Kidney (tissue), 14 donors: Measurements from ENCODE around the gene PRKAR1B. TPM values are rescaled to one million over a fixed set of nuclear protein-coding genes. Genes with fewer than 3 reads are reported as not detected.

Experiments used
- DNase-seq, 5 donors: peaks; one replicate each; pipeline ENCODE4 v3.0.0-alpha.2; 2013 to 2020
- FAIRE-seq: peaks from 2 replicates; lab custom pipeline; 2012; peaks lifted over from hg19 to GRCh38; lab: Jason Lieb, UNC
- H3K27ac ChIP-seq, 2 donors: one replicate each; pipeline ENCODE4 v1.7.0; 2013; ENCODE audit warnings: low read depth in 2 of 2, low read length in 2 of 2, inconsistent platforms in 1 of 2
- H3K27me3 ChIP-seq: one replicate; pipeline ENCODE4 v1.7.1; 2013; ENCODE audit warnings: low read length, inconsistent platforms; ENCODE audit not compliant: control insufficient read depth, insufficient read depth
- H3K36me3 ChIP-seq, 3 donors: one replicate each; pipeline versions ENCODE4 v1.7.0 to v1.7.1; 2013; ENCODE audit warnings: low read length in 3 of 3, control low read depth in 1 of 3, inconsistent platforms in 1 of 3; ENCODE audit not compliant: insufficient read depth in 3 of 3, control insufficient read depth in 2 of 3
- H3K4me1 ChIP-seq, 3 donors: one replicate each; pipeline versions ENCODE4 v1.7.0 to v1.7.1; 2013; ENCODE audit warnings: low read length in 3 of 3, inconsistent platforms in 1 of 3, low read depth in 1 of 3; ENCODE audit not compliant: control insufficient read depth in 2 of 3, insufficient read depth in 2 of 3
- H3K4me3 ChIP-seq, 3 donors: one replicate each; pipeline versions ENCODE4 v1.7.0 to v1.8.1; 2013; ENCODE audit warnings: low read length in 3 of 3, control low read depth in 1 of 3, inconsistent platforms in 1 of 3
- H3K9ac ChIP-seq, 3 donors: one replicate each; pipeline versions ENCODE4 v1.7.0 to v1.7.1; 2013; ENCODE audit warnings: low read length in 3 of 3, control low read depth in 1 of 3, inconsistent platforms in 1 of 3
- H3K9me3 ChIP-seq, 3 donors: one replicate each; pipeline versions ENCODE4 v1.7.0 to v1.7.1; 2013; ENCODE audit warnings: low read length in 3 of 3, control low read depth in 1 of 3, inconsistent platforms in 1 of 3; ENCODE audit not compliant: control insufficient read depth in 2 of 3, insufficient read depth in 1 of 3
- intact Hi-C: fragments of 100-400 bp; cut with DNase I; formaldehyde crosslinking; loops from one replicate; pipeline ENCODE4 v1.11.1; 2022
- polyA plus RNA-seq: library from polyadenylated mRNA; stranded (reverse); fragments of 350-450 nt; fragmentation: Illumina TruSeq; extraction: RNeasy Lipid Tissue Mini Kit (QIAGEN cat#74804); gene quantifications from one replicate; pipeline ENCODE4 v1.2.3, GENCODE V29; 2014; ENCODE audit warnings: low read depth, low replicate concordance; ENCODE audit not compliant: insufficient read depth
- total RNA-seq: library from RNA; stranded (reverse); fragmentation: NEBNext Ultra II Directional; extraction: Animal tissue kit (Norgen Biotek cat#: 25700); gene quantifications from one replicate; pipeline ENCODE4 v1.2.1, GENCODE V29; 2021
- TF ChIP-seq, protein P1 (sequence below): IDR thresholded peaks from 3 replicates; pipeline ENCODE4 v1.5.1; 2012; ENCODE audit warnings: mild to moderate bottlenecking, moderate library complexity, borderline replicate concordance; ENCODE audit not compliant: insufficient read depth; ENCODE audit errors: extremely low read depth
- donor health status: control.
- donor health status: control.
- donor health status: control.
- donor health status: control.
- donor health status: control.
- donor health status: DM: yes; HTN: yes; CAD: no.
- donor health status: Normal renal cell carcinoma (clear cell type).

Gene PRKAR1B
- total and polyA plus RNA-seq, 2 donors from 2014 or later = 15.9 to 21.4 TPM

DNA sequence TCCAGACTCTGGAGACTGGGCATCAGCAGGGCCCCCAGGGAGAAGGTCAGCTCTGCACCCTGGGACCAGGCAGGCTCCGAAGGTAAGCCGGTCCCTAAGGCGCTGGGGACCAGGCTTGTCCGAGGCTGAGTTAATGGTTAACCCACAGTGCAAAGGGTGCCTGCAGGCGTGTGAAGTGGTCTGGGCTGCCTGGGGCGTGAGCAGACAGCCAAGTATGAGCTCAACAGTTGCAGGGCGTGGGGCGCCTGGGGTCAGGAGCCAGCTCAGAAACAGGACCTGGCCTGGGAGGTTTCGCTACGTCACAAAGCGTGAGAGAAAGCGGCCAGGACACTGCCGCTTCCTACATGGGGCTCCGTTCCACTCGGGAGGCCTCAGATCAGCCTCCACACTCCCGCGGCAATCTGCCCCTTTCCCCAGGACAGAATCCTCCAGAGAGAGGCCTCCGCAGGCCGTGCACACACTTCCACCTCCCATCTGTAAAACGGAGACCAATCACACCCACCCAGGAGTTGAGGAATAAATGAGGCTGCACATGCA lies 223.4 kb downstream of the PRKAR1B start:
- TF ChIP-seq, protein P1, sequence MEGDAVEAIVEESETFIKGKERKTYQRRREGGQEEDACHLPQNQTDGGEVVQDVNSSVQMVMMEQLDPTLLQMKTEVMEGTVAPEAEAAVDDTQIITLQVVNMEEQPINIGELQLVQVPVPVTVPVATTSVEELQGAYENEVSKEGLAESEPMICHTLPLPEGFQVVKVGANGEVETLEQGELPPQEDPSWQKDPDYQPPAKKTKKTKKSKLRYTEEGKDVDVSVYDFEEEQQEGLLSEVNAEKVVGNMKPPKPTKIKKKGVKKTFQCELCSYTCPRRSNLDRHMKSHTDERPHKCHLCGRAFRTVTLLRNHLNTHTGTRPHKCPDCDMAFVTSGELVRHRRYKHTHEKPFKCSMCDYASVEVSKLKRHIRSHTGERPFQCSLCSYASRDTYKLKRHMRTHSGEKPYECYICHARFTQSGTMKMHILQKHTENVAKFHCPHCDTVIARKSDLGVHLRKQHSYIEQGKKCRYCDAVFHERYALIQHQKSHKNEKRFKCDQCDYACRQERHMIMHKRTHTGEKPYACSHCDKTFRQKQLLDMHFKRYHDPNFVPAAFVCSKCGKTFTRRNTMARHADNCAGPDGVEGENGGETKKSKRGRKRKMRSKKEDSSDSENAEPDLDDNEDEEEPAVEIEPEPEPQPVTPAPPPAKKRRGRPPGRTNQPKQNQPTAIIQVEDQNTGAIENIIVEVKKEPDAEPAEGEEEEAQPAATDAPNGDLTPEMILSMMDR = no peak
- DNase-seq (peak in 4 of 5 donors; percentile 76 to 95 (median 80)), FAIRE-seq (no peak)
- Histone ChIP-seq H3K4me3 (no peak overlapping the region), H3K9ac (peak overlapping the region in 1 of 3 donors; percentile 34), H3K4me1 (peaks cover 0 to 17% (median 9%) of the 10 kb centered on the region in 3 donors), H3K9me3 (peaks cover 0 to 2% (median 0%) of the 10 kb centered on the region in 3 donors), H3K27ac (peak overlapping the region; percentile 87), H3K36me3 (peaks cover 4 to 21% (median 11%) of the 10 kb centered on the region in 3 donors), H3K27me3 (no peaks in the 10 kb centered on the region)
- intact Hi-C loops = no loop called here

DNA sequence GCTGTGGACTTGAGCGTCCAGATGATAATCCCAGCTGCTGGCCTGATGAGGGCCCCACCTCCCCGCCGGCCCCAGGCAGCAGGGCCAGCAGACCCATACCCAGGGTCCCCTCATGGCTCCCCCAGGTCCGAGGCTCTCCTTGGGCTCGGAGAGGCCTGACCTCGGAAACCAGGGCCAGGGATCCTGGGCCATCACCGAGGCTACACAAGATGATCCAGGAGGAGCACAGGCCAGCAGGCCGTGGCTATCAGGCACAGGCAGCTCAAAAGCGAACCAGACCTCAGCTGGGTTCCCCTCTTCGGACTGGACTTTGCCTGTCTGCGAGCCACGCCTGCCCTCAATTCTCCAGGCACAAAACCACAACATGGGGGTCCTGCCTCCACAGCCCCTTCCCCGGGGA lies 224.8 kb downstream of the PRKAR1B start:
- peaks cover 5 to 23% (median 14%) of the 10 kb centered on the region in 3 donors for H3K36me3 ChIP-seq
- H3K4me3 ChIP-seq = no peak overlapping the region
- peaks cover 0 to 3% (median 0%) of the 10 kb centered on the region in 3 donors for H3K9me3 ChIP-seq
- H3K27me3 ChIP-seq = no peaks in the 10 kb centered on the region
- peak in 1 of 5 donors; percentile 59 for DNase-seq
- TF ChIP-seq, protein P1 = no peak
- no peak overlapping the region for H3K9ac ChIP-seq
- peaks cover 0 to 17% (median 9%) of the 10 kb centered on the region in 3 donors for H3K4me1 ChIP-seq
- no peak overlapping the region for H3K27ac ChIP-seq
- intact Hi-C loops = no loop called here
- no peak for FAIRE-seq

DNA sequence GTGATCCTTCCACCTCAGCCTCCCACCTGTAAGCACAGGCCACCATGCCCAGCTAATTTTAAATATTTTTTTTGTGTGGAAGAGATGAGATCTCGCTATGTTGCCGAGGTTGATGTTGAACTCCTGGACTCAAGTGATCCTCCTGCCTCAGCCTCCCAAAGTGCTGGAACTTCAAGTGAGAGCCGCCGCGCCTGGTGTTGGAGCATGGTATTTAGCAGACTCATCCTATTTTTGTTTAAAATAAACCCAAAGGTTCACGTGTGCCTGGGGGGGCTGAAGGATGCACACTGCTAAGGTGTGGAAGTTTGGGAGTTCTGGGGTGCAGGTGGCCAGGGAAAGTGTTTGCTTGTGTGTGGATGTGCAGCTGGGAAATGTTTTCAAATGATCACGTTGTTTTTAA lies 225.6 kb downstream of the PRKAR1B start:
- Histone ChIP-seq H3K9ac (no peak overlapping the region), H3K27ac (no peak overlapping the region), H3K9me3 (peaks cover 0 to 3% (median 0%) of the 10 kb centered on the region in 3 donors), H3K4me3 (no peak overlapping the region), H3K4me1 (peaks cover 0 to 17% (median 9%) of the 10 kb centered on the region in 3 donors), H3K27me3 (no peaks in the 10 kb centered on the region), H3K36me3 (peaks cover 5 to 23% (median 14%) of the 10 kb centered on the region in 3 donors)
- FAIRE-seq (no peak), DNase-seq (peak in 1 of 5 donors; percentile 26)
- TF ChIP-seq, protein P1 = no peak
- intact Hi-C loops = no loop called here
